DMS 273 treated with DMSO at 0.1 percent for 48 hours (cell line): ENCODE results near the gene KRTAP4-11.
"Not testable (repeated sequence)": the region's sequence is repeated elsewhere in the genome, so short reads cannot be mapped to it uniquely, and the experiment has no call there.

Source experiments
- DNase-seq: peaks from one replicate; lab custom pipeline; 2025; lab: John Stamatoyannopoulos, UW

Gene KRTAP4-11

DNA sequence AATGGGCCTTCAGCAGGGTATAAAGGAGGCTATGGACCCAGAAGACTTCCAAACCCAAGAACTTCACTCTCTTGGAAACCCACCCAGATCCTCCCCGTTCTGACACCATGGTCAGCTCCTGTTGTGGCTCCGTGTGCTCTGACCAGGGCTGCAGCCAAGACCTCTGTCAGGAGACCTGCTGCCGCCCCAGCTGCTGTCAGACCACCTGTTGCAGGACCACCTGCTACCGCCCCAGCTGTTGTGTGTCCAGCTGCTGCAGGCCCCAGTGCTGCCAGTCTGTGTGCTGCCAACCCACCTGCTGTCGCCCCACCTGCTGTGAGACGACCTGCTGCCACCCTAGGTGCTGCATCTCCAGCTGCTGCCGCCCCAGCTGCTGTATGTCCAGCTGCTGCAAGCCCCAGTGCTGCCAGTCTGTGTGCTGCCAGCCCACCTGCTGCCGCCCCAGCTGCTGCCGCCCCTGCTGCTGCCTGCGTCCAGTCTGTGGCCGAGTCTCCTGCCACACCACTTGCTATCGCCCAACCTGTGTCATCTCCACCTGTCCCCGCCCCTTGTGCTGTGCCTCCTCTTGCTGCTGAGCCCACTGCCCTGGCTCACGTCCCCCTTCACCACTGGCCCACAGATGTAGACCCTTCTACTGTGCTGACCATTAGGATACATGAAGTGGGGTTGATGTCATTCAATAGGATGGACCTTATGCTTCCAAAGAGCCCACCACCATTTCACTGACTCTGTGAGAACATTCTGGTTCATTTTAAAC, 33.9 kb downstream of the KRTAP4-11 start, which contains the start of gene KRTAP4-7:
Gene KRTAP4-7, plus strand, starts transcription at position 51 of the 757 bp plus-strand sequence. Its CDS starts 57 bp downstream, at position 108.
- not testable (repeated sequence) for DNase-seq

DNA sequence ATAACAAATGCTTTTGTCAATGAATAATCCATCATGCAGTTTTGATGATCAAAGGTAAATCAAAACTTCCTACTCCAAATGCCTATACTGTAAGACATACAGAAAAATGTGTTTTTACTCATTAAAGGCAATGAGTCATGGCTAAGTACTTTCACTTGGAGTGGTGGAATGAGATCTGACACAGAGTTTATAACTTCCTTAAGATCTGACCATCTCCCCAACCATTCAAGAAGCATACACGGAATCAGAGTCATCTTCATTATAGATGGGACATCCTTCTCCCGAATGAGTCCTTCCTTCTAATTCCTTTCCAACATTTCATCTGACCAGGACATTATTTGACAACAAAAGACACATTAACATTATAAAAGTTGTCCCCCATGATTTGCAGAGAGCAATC, 34.7 kb downstream of the KRTAP4-11 start:
- not testable (repeated sequence) for DNase-seq

DNA sequence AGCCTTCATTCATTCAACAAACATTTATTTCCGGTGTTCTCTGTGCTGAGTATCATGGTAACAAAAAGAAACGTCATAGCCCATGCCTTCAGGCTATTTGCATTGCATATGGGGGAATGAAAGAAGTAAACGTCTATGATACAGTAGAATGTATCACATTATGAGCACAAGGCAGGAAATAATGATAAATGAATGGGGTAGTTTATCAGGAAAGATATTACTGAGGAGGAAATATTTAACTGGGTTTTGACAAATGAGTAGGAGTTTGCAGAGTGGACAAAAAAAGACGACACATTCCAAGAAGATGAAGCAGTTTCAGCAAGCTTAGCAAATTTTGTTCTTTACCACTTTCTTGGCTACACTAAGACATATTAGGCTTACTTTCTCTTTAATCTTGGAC, 35.5 kb downstream of the KRTAP4-11 start:
- DNase-seq = no peak

DNA sequence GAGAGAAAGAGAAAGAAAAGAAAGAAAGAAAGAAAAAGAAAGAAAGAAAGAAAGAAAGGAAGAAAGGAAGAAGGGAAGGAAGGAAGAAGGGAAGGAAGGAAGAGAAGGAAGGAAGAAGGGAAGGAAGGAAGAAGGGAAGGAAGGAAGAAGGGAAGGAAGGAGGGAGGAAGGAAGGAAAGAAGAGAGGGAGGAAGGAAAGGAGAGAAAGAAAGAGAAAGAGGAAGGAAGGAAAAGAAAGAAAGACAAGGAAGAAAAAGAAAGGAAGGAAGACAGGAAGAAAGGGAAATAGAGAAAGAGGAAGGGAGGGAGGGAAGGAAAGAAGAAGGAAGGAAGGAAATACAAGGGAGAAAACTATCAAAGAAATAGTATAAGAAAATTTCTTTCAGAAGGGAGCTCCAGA, 41.4 kb downstream of the KRTAP4-11 start:
- DNase-seq = no peak

DNA sequence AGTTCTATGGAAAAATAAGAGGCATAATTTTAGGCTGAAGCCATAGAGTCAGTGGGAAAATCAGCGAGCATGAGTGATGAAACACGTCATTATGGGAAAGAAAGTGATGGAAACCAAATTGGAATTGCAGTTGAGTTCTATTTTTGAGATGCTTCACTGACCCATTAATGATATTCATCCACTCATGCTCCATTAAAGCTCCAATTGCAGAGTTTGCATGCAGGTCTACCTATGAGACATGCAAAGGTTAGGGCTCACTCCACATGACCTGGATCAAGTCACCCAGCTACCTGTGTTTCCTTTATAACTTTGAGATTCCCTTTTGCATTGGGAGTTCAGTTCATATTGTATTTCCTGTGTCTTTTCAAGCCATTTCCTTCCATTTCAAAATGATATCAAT, 44.5 kb downstream of the KRTAP4-11 start:
- no peak for DNase-seq

DNA sequence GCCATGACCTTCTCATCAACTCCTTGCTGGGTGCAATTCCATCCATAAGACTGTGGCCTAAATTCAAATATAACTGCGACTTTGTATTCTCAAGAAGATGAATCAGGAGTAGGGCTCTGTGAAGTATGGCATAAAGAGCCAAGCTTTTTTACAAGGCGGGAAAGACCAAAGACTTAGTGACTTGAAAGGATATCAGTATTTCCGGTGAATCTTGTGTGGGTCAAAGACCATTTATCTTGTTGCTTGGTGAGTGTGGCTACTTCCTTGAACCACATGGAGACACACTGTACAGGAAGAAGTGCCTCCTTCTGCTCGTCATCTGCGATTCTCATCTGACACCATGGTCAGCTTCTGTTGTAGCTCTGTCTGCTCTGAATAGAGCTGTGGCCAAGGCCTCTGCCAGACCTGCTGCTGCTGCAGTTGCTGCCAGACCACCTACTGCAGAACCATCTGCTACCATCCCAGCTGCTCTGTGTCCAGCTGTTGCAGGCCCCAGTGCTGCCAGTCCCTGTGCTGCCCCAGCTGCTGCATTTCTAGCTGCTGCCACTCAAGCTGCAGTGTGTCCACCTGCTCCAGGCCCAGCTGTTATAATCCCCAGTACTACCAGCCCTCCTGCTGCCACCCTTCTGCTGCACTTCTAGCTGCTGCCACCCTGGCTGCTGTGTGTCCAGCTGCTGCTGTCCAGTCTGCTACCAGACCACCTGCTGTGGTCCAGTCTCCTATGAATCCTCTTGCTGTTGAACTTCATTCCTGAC, 46.4 kb downstream of the KRTAP4-11 start:
- peak; percentile 14 for DNase-seq

DNA sequence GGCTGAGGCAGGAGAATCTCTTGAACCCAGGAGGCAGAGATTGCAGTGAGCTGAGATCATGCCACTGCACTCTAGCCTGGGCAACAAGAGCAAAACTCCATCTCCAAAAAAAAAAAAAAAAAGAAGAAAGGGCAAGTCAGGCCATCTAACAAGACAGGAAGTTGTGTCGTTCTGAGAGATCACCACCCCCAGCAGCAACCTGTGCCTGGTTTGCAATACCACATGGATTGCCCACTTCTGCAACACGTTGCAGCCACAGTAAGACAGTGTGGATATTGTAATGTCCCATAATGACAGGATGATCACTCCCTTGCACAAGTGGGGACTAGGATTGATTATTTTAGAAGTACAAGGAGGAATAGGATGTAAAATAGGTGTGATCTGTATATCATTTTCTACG, 49.1 kb downstream of the KRTAP4-11 start:
- no peak for DNase-seq

DNA sequence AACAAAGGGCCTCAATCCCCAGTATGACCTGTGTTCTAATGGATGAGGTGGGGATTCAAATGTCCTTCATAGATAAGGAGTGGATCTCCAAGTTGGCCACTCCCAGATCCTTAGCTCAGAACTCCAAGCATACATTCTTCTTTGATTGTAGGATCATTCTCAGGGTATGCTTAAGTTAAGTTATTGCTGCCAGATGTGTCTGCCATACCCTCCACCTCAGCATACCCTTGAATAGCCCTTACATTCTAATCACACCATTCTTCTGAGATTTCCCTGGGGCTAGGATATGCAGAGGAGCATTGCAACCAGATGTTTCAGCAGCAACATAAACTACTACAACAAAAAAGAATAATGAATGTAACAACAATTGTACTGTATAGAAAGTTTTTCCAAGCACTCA, 50.9 kb downstream of the KRTAP4-11 start:
- DNase-seq = no peak
